ENCODE results near the gene SLC25A48.

Gene SLC25A48

GRCh38 chr5:135894276-135894675 is 59.8 kb downstream of the SLC25A48 start:
- no peak overlapping the region for H3K27ac ChIP-seq
- no peak for DNase-seq (ENCODE audit: low spot score)
- no peak for TF ChIP-seq CTCF (conservative IDR thresholded peaks at IDR 0.05; ENCODE audit: low read depth)
- ChIA-PET CTCF (no interaction called here), POLR2A (ENCODE audit: low non-redundant PET) (interaction anchor here (0.5 kb wide), 1 partner anchor 9 kb away, joined by 3 read pairs; no protein-coding TSS in a partner anchor)

GRCh38 chr5:135894789-135895188 is 60.3 kb downstream of the SLC25A48 start:
- POLR2A ChIA-PET (ENCODE audit: low non-redundant PET) = no interaction called here
- DNase-seq (ENCODE audit: low spot score) = no peak
- CTCF ChIA-PET = no interaction called here
- no peak for TF ChIP-seq CTCF (conservative IDR thresholded peaks at IDR 0.05; ENCODE audit: low read depth)
- no peak overlapping the region for H3K27ac ChIP-seq

- ChIA-PET CTCF (interaction anchor here (0.6 to 1.1 kb wide), 4 partner anchors 15 to 923 kb away, joined by 3 to 4 read pairs (median 3); no protein-coding TSS in a partner anchor), POLR2A (ENCODE audit: low non-redundant PET) (no interaction called here)
- no peak for DNase-seq (ENCODE audit: low spot score)
- no peak for TF ChIP-seq CTCF (conservative IDR thresholded peaks at IDR 0.05; ENCODE audit: low read depth)
- H3K27ac ChIP-seq = no peak within 1 kb of the TSS
Measured at GRCh38 chr5:135895474-135896006, 61.1 kb downstream of the SLC25A48 start, which contains the start of gene IL9. IL9 (minus strand) TSS chr5:135895841; CDS start chr5:135895816, 25 bp downstream.

GRCh38 chr5:135898651-135899050 is 64.2 kb downstream of the SLC25A48 start:
- TF ChIP-seq CTCF (conservative IDR thresholded peaks at IDR 0.05; ENCODE audit: low read depth) = no peak
- H3K27ac ChIP-seq = no peak overlapping the region
- POLR2A ChIA-PET (ENCODE audit: low non-redundant PET) = no interaction called here
- DNase-seq (ENCODE audit: low spot score) = no peak
- CTCF ChIA-PET = interaction anchor here (0.6 to 0.8 kb wide), 2 partner anchors 31 to 184 kb away, joined by 3 read pairs; no protein-coding TSS in a partner anchor

GRCh38 chr5:135900276-135900675 is 65.8 kb downstream of the SLC25A48 start:
- POLR2A ChIA-PET (ENCODE audit: low non-redundant PET) = no interaction called here
- no peak overlapping the region for H3K27ac ChIP-seq
- no peak for DNase-seq (ENCODE audit: low spot score)
- no peak for TF ChIP-seq CTCF (conservative IDR thresholded peaks at IDR 0.05; ENCODE audit: low read depth)
- CTCF ChIA-PET = interaction anchor here (0.6 to 0.7 kb wide), 2 partner anchors 14 to 62 kb away, joined by 3 to 7 read pairs; no protein-coding TSS in a partner anchor

- DNase-seq (ENCODE audit: low spot score) = no peak
- no peak for TF ChIP-seq CTCF (conservative IDR thresholded peaks at IDR 0.05; ENCODE audit: low read depth)
- CTCF ChIA-PET = interaction anchor here (0.6 kb wide), 1 partner anchor 340 kb away, joined by 3 read pairs; no protein-coding TSS in a partner anchor
- H3K27ac ChIP-seq = no peak overlapping the region
- POLR2A ChIA-PET (ENCODE audit: low non-redundant PET) = no interaction called here
Measured at GRCh38 chr5:135901633-135902032, 67.2 kb downstream of the SLC25A48 start.
